ENCODE results near the gene SLC18A3.

The SLC18A3 gene

DNA sequence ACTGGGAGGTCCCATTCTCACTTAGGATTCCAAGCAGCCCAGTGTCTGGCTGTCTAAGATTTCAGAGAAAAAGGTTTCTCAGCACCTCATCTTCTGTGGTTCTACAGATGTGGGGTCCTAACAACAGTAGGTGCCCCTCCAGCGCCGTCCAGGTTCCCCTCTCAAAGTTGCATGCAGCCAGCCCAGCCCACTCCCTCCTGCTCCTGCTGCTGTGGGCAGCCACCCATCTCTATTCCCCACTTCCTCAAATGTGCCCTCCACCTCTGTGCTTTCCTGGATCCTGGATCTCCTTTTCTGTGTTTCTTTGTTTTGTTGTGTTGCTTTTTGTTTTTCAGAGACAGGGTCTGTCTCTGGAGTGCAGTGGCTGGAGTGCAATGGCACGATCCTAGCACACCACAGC is 13.3 kb upstream of the SLC18A3 start:
- DNase-seq: no peak

DNA sequence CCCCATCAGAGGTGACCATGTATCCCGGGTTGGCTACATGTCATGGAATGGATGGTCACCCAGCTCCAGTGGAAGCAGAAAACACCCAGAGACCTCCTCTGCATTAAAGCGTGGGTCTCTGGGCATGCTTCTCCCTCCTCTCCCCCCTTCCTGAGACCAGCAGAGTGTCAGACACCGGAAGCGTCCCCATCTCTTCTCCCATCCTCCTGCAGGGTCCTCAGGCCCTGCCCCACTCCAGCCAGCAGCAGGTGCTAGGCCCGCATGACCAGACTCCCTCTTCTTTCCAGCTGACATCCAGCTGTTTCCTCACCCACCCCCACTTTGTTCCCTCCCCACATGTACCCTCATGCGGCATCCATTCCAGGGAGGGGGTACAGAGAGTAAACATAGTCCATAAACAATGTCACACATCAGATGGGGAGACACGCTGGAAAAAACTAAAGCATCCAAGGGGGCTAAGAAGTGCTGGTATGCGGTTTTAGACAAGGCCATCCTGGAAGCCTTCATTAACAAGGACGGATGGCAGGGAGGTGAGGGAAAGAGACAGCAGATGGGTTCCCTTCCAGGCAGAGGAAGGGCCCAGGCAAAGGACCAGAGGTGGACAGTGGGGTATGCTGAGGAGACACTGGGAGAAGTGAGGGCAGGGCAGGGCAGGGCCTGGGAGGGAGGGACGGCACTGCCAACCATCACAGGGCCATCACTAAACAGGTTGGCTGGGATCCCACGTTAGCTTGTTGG is 12.5 kb upstream of the SLC18A3 start:
- DNase-seq: no peak

DNA sequence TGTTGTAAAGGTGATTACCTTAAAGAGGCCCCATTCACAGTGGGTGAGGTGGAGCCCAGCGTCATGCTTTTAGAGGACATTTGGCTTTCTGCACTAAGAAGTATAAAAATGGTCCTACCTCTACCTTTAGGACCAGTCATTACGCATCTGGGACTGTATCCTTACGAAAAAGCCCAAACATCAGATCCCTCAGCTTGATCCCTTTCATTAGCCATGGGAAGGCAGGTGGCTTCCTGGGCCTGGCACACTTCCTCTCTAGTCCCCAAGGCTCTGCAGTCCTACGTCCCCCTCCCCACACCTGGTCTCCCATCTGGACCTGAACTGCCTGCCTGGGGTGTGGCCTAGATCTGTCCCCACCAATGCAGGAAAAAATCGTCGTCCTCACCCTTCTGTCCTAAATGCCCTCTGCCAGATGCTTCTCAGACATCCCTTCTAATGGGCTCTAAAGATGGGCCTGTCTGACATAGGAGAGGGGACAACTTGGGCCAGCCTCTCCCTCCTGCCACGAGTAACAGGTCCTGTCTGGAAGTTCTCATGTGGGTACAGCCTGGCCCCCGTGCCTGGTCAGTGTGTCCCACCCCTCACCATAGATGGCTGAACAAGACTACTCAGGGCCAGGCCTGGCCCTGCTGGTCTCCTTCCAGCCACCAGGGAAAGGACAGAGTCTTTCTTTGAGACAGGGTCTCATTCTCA is 11.8 kb upstream of the SLC18A3 start:
- DNase-seq: no peak

DNA sequence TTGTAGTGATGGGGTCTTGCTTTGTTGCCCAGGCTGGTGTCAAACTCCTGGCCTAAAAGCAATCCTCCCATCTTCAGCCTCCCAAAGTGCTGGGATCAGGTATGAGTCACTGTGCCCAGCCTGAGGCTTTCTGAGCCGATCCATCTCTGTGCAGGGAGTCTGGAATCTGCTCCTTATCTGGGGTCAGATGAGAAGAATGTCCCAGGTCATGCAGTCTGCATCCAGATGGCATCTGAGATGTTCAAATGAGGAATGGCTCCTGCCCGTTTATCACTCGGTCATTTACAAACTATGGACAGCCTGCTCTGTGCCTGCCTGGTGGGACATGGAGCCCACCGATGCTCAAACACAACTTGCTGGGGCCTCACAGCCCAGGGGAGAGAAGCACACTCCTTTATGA is 11.1 kb upstream of the SLC18A3 start:
- DNase-seq: no peak

DNA sequence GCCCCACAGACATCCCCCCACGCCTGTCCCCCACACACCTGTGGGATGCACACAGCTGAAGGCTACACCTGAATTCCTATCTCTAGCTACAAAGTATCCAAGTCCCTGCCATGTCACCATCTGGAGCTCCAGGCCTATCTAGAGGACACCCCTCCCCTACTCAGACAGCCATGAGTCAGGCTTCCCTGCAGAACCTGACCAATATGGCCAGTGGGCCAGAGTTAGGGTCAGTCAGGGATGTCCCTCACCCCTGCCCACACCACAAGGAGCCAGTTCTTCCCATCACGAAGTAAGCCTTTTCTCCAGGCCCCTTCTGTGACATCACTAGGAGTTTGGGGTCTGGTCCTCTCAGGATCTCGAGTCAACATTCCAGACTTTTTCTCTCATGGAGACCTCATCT is 10.6 kb upstream of the SLC18A3 start:
- no peak for DNase-seq

DNA sequence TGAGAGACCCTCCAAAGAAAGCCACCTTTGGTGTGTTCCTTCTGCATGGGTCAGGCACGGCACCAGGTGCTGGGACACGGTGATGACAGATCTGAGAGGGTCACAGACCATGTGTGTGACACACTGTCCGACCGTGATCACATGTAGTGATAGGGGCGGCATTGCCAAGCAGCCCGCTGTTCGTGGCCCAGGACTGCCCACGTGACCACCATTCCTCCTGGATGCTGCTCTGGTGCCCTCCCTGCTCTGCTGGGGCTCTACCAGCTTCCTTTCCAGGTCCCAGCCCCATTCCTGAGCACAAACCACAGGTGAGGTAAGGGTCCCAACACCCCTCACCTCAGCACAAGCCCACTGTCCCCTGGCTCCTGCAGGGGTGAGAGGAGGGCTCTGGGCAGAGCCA is 10.1 kb upstream of the SLC18A3 start:
- DNase-seq: no peak

DNA sequence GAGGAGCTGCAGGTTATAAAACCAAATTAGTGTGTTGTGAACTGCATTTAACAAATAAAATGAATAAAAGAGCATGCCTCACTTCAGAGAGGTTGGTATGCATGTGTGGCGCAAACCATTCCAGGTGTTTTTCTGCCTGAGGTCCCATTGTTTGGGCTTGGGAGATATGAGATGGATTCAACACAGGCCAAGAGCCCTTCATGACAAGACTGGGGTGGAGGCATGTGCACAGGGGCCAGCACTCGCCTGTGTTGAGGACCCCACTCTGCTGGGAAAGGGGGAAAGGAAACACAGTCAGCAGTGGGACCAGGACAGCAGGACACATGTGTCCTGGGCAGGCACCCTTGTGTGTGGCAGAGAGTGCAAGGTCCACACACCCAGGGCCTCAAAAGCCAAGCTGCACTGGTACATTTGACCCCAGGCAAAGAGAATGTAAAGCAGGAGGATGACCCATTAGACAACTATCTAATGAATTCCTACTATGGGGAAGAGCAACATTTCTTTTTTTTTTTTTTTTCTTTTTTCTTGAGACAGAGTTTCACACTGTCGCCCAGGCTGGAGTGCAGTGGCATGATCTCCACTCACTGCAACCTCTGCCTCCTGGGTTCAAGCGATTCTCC is 9.2 kb upstream of the SLC18A3 start:
- no peak for DNase-seq

DNA sequence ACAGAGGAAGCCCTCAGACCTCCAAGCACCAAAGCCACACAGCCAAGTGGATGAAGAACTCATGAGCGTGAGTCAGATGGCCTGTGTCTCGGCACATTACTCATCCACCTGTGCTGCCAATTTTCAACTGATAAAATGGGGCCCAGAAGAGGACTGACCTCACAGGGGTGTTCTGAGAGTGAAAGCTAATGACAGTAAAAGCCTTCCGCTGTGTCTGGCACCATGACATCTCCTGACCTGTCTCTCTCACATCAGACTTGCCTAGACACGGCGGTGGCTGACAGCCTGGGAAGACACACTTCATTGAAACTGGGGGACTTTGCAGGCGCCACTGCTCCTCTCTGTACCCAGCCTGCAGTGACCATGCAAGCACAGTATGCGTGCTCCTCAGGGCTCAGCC is 8.3 kb upstream of the SLC18A3 start:
- no peak for DNase-seq

DNA sequence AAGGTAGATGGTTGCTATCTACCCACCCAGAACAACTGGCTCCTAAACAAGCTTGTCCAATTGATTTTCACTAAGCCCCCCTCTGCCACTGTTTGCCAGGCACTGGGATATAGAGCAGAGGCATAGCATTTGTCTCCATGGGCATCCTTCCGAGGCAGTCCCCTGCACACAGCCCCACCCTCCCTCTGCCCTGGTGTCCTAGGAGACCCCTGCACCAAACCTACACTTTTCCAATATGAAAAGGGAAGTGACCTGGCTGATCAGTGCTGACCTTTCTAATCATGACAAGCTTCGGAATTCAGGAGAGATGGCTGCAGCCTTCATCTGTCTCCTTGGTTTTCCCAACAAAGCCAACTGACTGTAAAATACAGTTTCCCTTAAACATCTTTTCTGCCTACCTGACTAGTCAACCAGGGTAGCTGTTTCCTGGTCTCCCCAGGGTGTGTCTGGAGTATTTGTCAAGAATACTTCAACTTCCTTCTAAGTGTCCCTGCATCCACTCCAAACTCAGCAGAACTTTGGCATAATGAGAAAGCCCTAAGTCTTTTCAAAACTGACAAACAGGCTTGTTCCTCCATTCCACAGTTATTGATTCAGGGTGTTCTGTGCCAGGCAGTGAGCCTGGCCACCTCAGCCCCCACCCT is 7.6 kb upstream of the SLC18A3 start:
- DNase-seq: no peak

DNA sequence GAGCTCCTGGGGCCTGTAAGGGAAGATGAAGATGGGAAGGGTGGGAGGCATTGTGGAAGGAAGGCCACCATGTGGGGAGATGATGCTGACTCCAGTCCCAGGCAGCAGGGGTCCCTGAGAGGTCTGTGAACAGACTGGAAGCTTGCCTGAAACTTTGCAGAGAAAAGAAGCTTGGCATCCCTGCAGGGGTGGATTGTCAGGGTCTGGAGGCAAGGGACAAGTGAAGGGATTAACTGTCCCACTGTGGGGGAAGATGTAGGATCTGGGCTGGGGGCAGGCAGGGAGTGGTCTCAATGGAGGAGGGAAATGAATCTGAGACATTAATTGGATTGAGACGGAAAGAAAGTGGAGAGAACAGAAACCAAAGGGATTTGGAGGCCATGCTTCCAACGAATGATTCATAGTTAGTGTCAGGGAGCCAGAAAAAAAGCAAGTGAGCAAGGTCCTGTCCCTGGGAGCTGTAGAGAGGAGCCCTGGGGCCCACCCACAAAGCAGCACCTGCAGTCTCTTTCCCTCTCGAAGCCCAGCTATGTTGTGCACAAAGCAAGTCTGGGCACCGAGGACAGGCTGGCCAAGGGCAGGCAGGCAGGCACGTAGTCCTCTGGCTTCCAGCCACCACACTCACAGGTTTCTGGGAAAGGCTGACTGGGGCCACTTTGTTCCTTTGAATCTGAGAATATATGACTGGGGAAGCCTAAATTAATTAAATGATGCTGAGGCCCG is 4.7 kb upstream of the SLC18A3 start:
- no peak for DNase-seq

DNA sequence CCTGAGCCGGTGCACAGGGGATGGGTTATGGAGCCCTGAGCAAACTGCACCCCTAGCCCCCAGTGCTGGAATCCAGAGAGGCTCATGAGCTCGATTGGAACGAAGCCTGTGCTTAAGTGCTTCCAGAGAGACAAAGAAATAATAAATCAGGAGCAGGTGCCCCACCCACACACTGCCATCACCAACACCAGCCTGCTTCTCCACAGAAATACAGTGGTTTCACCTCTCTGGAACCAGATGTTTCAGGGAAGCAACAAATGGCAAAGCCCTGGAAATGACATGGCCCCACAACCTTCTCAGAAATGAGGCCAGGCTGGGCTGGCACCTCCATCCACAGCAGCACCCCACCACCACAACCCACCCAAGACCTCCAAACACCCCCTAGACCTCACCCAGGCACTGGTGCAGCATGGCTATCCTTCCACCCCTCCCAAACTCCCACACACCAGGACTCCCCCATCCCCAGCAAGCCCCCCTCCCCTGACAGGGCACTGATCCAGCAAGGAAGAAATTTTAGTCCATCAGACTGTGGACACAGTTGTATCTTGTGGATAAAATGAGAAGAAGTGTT is 4.1 kb upstream of the SLC18A3 start:
- no peak for DNase-seq

DNA sequence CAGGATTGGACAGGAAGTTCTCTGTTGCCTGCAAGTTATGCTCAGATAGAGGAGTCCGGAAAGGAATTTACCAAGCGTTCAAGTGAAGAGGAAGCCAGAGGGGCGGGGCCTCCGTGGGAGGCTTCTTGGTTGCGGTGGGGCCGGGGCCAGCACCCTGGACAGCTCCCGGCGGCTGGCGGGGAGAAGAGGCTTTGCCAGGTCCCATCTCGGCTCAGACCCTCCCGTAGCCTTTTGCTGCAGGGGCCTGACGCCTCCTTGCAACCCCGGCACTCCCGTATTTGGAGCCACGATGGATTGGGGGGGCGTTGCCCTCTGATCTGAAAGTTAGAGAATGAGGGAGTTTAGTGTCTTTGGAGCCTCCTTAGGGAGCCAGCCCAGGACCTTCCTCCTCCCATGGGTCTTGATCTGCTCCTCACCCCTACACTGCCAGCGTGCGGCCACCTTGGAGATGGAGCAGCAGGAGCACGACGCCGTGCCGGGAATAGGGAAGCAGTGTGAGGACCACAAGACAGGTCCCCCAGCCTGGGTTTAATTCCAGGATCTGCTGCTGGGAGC is 3.1 kb upstream of the SLC18A3 start:
- peak; percentile 73 for DNase-seq

DNA sequence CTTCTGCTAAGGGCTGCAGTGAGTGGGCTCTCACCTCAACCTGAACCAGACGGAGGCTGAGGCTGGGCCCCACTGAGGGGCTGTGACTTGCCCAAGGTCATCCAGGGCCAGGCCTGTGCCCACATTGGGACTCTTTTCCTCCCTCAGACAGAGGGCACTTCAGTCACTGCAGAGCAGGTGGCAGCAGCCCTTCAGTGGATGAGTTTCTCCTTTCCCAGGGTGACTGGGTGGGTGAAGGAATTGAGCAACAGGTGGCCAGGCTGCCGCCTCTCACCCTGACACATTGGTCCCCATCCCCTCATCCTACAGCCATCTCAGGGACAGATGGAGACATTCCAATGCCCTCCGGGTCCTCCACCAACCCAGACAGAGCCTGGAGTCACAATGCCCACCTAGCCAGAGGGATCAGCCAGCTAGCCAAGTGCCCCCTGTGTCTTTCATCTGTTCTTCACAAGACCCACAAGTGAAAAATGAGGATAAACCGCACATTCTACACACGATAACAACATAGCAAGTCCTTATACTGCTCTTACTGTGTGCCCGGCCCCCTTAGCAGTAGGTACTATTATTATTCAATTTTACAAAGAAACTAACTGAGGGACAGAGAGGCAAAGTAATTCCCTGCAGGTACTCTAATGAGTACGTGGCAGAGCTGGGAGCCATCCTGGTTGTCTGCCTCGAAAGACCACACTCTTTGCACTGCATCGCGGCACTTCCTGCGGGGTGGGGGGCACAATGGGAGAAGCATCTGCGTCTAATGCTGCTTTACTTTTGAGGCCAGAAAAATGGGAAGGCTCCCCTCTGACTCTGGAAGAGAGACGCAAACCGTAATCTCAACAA is 1.7 kb upstream of the SLC18A3 start:
- no peak for DNase-seq

DNA sequence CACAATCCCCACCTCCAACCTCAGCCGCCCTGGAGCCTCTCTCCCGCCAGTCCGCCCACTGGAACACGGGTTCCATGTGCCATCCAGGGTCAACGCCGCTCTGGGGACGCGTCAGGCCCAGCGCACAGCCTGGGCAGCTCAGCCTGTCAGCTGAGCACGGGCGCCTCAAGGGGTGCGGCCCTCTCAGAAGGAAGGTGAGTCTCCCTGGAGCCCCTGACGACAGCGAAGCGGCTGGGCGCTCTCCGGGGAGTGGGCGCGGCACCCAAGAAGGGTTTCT is 1.2 kb upstream of the SLC18A3 start:
- DNase-seq: no peak

DNA sequence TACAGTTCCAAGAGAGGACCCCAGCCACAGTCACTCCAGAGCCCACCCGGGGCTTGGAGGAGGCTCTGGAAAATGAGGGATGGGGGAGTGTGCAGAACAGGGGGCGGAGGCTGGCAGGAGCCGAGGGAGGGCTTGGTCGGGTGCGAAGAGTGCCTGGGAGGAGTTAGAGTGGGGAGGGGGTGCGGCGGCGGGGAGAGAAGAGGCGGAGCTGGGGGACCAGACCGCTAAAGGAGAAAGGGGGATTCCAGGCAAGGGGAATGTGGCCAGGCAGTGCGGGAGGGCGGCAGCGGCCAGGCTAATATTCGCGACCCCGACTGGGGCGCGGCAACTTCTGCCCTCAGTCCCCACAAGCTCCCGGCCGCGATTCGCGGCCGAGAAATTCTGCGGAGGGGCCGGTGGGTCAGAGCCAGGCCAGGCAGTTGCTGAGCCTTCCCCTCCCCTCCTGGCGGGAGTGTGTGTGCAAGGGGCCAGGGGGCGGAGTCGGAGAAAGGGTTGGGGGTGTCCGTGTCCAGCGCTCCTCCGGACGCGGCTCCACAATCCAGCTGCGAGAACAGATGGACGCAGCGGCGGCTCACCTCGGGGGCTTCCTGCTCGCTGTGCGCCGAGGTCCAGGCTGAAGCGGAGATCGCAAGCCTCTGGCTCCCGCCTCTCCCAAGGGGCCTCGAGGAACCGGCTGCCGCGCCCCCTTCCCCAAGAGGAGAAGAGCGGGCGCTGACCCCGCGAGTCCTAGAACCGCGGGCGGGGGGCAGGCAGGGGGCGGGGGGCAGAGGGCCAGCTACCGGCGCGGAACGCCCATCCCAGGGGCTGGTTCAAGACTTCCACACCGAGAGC is 612 bp upstream of the SLC18A3 start:
- no peak for DNase-seq

DNA sequence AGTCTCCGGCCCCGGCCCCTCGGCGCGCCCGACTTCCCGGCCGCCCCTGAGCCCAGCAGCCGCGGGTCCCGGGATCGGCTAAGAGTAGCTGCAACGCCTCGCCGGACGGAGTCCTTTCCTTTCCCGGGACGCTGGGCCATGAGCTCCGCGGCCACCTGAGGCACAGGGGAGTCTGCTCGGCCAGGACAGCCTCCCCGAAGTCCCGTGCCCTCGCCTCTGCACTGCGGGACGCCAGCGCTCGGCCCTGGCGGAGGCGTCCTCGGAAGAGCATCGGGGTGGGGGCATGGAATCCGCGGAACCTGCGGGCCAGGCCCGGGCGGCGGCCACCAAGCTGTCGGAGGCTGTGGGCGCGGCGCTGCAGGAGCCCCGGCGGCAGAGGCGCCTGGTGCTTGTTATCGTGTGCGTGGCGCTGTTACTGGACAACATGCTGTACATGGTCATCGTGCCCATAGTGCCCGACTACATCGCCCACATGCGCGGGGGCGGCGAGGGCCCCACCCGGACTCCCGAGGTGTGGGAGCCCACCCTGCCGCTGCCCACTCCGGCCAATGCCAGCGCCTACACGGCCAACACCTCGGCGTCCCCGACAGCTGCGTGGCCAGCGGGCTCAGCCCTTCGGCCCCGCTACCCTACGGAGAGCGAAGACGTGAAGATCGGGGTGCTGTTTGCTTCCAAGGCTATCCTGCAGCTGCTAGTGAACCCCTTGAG is 502 bp downstream of the SLC18A3 start:
- DNase-seq: no peak

DNA sequence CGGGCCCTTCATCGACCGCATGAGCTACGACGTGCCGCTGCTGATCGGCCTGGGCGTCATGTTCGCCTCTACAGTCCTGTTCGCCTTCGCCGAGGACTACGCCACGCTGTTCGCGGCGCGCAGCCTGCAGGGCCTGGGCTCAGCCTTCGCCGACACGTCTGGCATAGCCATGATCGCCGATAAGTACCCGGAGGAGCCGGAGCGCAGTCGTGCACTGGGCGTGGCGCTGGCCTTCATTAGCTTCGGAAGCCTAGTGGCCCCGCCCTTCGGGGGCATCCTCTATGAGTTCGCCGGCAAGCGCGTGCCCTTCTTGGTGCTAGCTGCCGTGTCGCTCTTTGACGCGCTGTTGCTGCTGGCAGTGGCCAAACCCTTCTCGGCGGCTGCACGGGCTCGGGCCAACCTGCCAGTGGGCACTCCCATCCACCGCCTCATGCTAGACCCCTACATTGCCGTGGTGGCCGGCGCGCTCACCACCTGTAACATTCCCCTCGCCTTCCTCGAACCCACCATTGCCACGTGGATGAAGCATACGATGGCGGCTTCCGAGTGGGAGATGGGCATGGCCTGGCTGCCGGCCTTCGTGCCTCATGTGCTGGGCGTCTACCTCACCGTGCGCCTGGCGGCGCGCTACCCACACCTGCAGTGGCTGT is 1.2 kb downstream of the SLC18A3 start:
- DNase-seq: no peak

DNA sequence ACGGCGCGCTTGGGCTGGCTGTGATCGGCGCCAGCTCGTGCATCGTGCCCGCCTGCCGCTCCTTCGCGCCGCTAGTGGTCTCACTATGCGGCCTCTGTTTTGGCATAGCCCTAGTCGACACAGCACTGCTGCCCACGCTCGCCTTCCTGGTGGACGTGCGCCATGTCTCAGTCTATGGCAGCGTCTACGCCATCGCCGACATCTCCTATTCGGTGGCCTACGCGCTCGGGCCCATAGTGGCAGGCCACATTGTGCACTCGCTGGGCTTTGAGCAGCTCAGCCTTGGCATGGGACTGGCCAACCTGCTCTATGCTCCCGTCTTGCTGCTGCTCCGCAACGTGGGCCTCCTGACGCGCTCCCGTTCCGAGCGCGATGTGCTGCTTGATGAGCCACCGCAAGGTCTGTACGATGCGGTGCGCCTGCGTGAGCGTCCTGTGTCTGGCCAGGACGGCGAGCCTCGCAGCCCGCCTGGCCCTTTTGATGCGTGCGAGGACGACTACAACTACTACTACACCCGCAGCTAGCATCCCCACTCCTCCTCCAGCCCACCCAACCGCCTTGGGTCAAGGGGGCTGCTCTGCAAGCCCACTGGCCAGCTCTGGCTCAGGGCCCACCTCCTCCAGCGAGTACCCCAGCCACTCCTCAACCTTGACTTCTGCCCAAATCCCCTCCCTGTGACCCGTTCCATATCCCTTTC is 1.9 kb downstream of the SLC18A3 start:
- DNase-seq: no peak
